ENCODE results near the gene CLDN4.

DNA sequence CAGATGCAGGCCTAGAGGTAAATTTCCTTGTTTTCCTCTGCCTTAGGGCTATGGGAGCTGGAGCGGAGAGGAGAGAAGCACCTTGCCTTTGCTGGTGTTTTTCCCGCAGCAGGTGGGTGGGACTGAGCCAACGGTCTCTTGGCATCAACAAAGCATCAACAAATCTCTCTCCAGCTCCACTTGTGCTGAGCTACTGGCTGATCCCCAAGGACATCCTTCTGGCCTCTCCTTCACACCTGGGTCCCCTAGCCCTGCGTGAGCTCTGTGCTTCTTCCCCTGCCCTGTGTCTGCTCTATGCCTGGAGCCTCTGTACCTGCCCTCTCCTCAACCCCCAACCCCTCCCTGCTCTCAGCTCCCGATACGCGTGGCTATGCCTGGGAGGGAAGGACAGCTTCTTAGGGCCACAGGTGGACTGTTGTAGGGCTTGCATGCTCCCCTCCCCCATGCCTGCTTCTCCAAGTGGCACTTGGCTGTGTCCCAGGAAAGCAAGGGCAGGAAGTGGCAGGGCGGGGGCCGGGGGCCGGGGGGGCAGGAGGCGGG is 3.2 kb upstream of the CLDN4 start:
- TF ChIP-seq, protein P1, sequence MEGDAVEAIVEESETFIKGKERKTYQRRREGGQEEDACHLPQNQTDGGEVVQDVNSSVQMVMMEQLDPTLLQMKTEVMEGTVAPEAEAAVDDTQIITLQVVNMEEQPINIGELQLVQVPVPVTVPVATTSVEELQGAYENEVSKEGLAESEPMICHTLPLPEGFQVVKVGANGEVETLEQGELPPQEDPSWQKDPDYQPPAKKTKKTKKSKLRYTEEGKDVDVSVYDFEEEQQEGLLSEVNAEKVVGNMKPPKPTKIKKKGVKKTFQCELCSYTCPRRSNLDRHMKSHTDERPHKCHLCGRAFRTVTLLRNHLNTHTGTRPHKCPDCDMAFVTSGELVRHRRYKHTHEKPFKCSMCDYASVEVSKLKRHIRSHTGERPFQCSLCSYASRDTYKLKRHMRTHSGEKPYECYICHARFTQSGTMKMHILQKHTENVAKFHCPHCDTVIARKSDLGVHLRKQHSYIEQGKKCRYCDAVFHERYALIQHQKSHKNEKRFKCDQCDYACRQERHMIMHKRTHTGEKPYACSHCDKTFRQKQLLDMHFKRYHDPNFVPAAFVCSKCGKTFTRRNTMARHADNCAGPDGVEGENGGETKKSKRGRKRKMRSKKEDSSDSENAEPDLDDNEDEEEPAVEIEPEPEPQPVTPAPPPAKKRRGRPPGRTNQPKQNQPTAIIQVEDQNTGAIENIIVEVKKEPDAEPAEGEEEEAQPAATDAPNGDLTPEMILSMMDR (IDR thresholded peaks at IDR 0.05; ENCODE audit: low read depth, low read length, poor library complexity, severe bottlenecking) = no peak
- TF ChIP-seq EZH2phosphoT487 (IDR thresholded peaks at IDR 0.05; ENCODE audit: borderline replicate concordance, low read length) = no peak

Measured in DOHH2 (cell line).